Epithelial cell of esophagus (primary cell): ENCODE results near the gene TMEM92.

Experiments
- DNase-seq: peaks from one replicate; pipeline ENCODE4 v3.0.0; 2010; ENCODE audit warnings: low read depth
- H3K4me3 ChIP-seq: 2 replicates; pipeline ENCODE4 v1.5.1; 2011; ENCODE audit warnings: mild to moderate bottlenecking, low read length, control low read depth
- TF ChIP-seq, protein P1 (sequence below): IDR thresholded peaks from 2 replicates; pipeline ENCODE4 v1.5.1; 2011; ENCODE audit warnings: low read depth, mild to moderate bottlenecking, low read length, control low read depth, inconsistent platforms; ENCODE audit not compliant: insufficient read depth; ENCODE audit errors: missing control alignments

Gene TMEM92

DNA sequence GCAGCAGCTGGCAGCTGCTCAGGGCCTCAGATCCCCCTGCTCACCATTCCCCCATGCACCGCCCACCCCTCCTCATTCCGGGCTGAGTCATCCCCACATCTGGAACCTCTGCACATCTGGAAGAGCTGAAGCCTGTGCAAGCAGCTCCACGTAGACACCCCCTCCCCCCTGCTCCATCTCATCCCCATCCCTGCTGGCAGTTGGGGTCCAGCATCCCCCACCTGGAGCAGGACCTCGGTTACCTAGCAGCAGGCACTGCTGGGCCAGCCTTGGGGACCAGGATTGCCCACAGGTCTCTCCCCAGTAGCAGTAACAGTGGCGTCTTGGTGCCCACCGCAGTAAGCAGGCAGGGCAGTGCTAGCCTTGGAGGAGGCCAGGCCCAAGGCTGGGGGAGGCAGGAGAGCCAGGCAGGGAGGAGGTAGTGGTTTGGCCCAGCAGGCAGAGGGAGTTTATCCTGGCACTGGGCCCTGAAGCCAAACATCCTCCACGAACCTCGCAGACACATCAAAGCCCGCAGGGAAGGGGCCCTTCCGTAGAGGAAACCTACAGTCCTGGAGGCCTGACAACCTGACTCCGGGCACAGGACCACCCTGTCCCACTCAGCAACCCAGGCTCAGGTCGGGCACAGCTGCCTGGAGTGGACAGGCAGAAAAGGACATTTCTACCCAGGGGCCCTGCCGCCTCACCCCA, 7.7 kb upstream of the TMEM92 start:
- TF ChIP-seq, protein P1, sequence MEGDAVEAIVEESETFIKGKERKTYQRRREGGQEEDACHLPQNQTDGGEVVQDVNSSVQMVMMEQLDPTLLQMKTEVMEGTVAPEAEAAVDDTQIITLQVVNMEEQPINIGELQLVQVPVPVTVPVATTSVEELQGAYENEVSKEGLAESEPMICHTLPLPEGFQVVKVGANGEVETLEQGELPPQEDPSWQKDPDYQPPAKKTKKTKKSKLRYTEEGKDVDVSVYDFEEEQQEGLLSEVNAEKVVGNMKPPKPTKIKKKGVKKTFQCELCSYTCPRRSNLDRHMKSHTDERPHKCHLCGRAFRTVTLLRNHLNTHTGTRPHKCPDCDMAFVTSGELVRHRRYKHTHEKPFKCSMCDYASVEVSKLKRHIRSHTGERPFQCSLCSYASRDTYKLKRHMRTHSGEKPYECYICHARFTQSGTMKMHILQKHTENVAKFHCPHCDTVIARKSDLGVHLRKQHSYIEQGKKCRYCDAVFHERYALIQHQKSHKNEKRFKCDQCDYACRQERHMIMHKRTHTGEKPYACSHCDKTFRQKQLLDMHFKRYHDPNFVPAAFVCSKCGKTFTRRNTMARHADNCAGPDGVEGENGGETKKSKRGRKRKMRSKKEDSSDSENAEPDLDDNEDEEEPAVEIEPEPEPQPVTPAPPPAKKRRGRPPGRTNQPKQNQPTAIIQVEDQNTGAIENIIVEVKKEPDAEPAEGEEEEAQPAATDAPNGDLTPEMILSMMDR = peak; percentile 24
- peak; percentile 51 for DNase-seq
- H3K4me3 ChIP-seq = no peak overlapping the region

DNA sequence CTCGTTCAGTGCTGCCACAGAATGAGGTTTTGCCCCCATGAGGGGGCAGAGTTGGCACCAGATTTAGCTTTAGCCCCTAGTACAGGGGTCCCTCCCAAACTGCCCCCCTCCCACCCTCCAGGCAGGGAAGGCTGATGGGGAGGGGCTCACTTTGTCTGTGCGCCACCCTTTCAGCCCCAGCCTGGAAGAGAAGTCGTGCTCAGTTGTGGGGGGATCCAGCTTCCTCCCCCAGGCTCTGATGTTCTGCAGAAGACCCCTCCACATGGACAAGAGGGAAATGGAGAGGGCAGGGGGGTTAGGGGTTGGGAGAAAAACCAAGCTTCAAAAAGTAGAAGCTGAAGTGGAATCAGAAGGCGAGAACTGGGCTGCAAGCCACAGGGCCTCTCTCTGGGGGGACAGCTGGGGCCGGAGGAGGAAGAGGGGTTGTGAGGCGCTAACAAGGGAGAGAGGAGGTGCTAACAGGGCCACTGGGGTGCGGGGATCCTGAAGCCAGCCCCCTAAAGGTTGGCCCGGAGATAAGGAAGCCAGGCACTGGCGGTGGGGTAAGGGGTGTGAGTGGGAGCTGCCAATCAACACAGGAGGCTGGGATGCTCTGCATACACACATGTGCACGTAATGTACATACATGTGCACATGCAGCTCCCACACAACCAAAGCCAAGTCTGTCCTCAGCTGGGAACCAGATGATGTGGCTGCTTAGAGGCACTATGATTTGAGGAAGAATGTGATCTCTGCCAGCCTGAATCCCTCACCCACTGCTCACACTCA, 7.0 kb upstream of the TMEM92 start:
- TF ChIP-seq, protein P1 = no peak
- H3K4me3 ChIP-seq = no peak overlapping the region
- DNase-seq = no peak

DNA sequence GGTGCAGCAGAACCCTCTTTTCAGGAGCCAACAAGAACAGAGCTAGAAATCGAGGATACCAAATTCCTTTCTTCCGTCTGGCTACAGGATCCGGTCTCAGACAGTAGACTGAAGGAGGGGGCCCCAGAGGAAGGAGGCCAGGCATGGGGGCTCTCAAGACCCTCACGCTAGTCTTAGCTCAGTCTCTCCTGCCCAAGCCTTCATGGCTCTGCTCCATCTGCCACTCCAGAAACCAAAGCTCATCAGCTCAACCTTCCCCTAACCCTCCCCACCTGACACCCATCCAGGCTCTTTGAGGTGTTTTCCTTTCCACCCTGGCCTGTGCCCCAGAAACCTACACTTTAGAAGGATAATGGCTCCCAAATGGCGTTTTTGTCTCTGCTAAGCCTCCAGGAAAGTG, 6.2 kb upstream of the TMEM92 start:
- no peak for DNase-seq
- TF ChIP-seq, protein P1 = no peak
- H3K4me3 ChIP-seq = no peak overlapping the region

DNA sequence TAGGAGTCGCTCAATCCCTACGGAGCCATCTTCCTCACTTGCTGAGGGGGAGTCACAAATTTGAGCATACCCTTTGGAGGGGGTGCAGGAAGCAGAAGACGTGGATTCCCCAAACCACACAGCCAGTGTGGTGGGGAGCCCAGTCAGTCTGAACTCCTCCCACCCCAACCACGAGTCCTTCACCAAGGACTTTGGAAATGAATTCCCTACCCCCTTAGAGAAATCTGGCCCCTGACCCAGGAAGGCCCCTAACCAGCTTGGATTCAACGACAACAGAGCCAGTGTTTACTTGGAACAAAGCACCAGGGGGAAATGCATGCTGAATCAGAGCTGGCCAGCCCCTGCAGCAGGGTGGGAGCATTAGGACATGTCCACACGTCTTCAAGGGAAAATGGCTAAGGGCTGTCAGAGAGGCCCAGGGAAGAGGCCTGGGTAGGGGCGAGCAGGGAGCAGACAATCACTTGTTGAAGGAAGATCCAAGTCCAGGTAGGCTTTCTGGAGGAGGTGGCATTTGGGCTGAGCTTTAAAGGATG, 5.5 kb upstream of the TMEM92 start:
- no peak for DNase-seq
- TF ChIP-seq, protein P1 = no peak
- no peak overlapping the region for H3K4me3 ChIP-seq

DNA sequence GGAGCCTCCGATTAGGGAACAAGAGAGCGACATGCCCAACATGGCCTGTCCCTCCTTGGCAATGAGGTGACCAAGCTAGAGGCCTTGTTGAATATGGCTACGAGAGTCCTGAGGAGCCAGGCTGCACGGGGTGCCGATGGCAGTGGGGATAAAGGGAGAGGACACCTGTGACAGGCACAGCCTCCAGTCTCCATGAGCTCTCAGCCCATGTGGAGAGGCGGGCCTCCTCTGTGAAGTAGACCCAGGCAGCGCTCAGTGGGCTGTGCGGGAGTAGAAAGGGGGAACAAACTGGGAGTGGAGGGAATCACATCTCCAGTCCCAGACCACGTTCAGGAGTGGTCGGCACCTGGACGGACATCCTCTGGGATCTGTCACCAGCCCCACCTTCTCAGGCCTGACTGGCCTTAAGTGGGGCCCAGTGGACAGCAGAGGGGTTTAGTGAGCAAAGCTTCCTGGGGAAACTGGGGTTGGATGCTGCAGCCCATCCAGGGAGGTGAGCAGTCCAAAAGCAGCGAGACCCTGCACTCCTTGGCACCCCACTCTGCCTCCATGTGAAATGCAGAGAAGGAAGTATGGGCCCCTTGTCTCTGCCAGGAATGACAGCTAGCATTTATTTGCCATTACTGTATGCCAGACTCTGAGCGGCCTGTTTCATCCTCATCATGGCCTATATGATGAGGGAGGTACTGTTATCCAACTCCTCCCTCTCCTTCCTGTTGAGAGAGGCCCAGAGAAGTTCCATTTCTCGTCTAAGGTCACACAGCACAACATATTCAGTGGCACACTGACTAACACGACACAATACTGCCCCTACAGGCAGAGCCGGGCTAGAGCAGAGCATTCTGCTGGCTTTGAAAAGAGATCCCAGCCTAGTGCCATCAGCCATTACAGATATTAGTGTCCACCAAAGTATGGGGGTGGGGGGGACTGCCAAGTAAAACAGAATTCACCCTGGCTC, 4.5 kb upstream of the TMEM92 start:
- TF ChIP-seq, protein P1 = peak; percentile 85
- peak; percentile 69 for DNase-seq
- H3K4me3 ChIP-seq = no peak overlapping the region
